Measurements from ENCODE around the gene UTF1. TPM values are rescaled to one million over a fixed set of nuclear protein-coding genes. Genes with fewer than 3 reads are reported as not detected.

The UTF1 gene
- total and polyA plus RNA-seq, 8 donors: not detected

- H3K4me3 ChIP-seq: no peak overlapping the region
- ATAC-seq (no peak), DNase-seq (no peak), FAIRE-seq (no peak)
- H3K4me1 ChIP-seq: peaks cover 0 to 26% (median 12%) of the 10 kb centered on the region in 3 donors
- intact Hi-C loops (cut with DNase I): no loop called here
- H3K27me3 ChIP-seq: no peaks in the 10 kb centered on the region
- H3K36me3 ChIP-seq: no peaks in the 10 kb centered on the region
- no peak for TF ChIP-seq CTCF (IDR thresholded peaks at IDR 0.05)
- WGBS, 2 donors: 81 to 89% methylated on average over 12 of the region's 12 CpGs
- H3K27ac ChIP-seq: peak overlapping the region in 2 of 4 donors; percentile 41 to 50
- H3K9me3 ChIP-seq: no peaks in the 10 kb centered on the region
These were observed 29.6 kb downstream of the UTF1 start for GRCh38 chr10:133259602-133259989.

DNA sequence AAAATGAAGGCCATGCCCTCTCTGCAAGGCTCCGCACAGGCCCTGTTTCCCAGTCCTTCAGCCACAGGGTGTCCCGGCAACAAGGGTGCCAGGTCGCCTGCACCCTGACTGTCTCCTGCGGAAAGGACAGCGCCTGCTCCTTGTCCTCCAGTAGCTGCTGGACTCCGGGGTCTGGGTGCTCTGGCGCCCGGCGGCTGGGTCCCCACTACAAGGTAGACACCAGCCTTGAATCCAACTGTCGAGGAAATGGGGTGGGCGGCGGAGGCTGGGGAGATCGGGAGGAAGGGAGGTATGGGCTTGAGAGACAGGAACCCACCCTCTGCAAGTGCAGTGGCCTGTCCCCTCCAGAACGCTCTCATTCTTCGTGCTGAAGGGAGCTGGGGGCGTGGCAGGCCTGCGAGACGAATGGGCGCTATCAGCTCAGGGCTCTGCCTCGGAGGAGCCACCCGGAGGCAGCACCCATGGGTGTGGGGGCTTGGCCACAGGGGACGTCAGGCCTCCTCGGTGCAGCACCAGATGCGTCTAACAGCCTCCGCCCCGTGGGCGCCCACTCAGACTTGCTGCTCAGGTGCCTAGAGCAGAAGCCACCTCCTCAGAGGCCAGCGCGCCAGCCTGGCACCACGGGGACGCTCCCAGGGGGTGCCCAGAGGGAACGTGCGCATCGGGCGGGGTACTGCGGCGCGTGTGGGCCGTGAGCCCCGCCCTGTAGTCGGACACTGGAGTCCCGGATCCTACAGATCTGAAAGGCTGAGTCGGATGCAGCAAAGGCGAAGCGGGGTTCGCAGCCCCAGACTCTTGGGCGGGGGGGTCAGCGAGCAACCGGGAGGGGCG, 31.1 kb downstream of the UTF1 start:
- DNase-seq (peak; percentile 54 to 89 (median 67)), ATAC-seq (peak; percentile 24 to 55 (median 30)), FAIRE-seq (no peak)
- intact Hi-C loops (cut with DNase I): no loop called here
- peak overlapping the region in 3 of 4 donors; percentile 80 to 88 (median 83) for H3K27ac ChIP-seq
- peak overlapping the region; percentile 40 to 89 (median 70) for H3K4me3 ChIP-seq
- H3K36me3 ChIP-seq: no peaks in the 10 kb centered on the region
- no peaks in the 10 kb centered on the region for H3K9me3 ChIP-seq
- TF ChIP-seq CTCF (IDR thresholded peaks at IDR 0.05): no peak
- peaks cover 0 to 26% (median 12%) of the 10 kb centered on the region in 3 donors for H3K4me1 ChIP-seq
- WGBS, 2 donors: 18 to 27% methylated on average over 36 to 50 of the region's 50 CpGs
- H3K27me3 ChIP-seq: no peaks in the 10 kb centered on the region

GRCh38 chr10:133261726-133262325, 31.8 kb downstream of the UTF1 start:
- H3K9me3 ChIP-seq: no peaks in the 10 kb centered on the region
- no peak for FAIRE-seq
- intact Hi-C loops (cut with DNase I): no loop called here
- peak overlapping the region; percentile 40 to 89 (median 70) for H3K4me3 ChIP-seq
- ATAC-seq: peak; percentile 65 to 83 (median 76)
- 1 to 2% methylated on average over 43 to 79 of the region's 79 CpGs for WGBS, 2 donors
- peak overlapping the region in 3 of 4 donors; percentile 80 to 88 (median 83) for H3K27ac ChIP-seq
- H3K36me3 ChIP-seq: no peaks in the 10 kb centered on the region
- TF ChIP-seq CTCF (IDR thresholded peaks at IDR 0.05): no peak
- DNase-seq: peak; percentile 87 to 96 (median 94)
- H3K27me3 ChIP-seq: no peaks in the 10 kb centered on the region
- peaks cover 0 to 26% (median 12%) of the 10 kb centered on the region in 3 donors for H3K4me1 ChIP-seq

- no peak for FAIRE-seq
- no peak for DNase-seq
These were observed 32.7 kb downstream of the UTF1 start for GRCh38 chr10:133262696-133263095.

More at GRCh38 chr10:133262696-133263095, 32.7 kb downstream of the UTF1 start:
- H3K36me3 ChIP-seq: no peaks in the 10 kb centered on the region
- H3K27me3 ChIP-seq: no peaks in the 10 kb centered on the region
- H3K27ac ChIP-seq: no peak overlapping the region
- WGBS, 2 donors: 88 to 90% methylated on average over 14 of the region's 14 CpGs
- H3K4me1 ChIP-seq: peaks cover 0 to 20% (median 12%) of the 10 kb centered on the region in 3 donors
- peak in 1 of 4 donors; percentile 8 for ATAC-seq
- no peaks in the 10 kb centered on the region for H3K9me3 ChIP-seq
- H3K4me3 ChIP-seq: no peak overlapping the region
- TF ChIP-seq CTCF (IDR thresholded peaks at IDR 0.05): no peak
- intact Hi-C loops (cut with DNase I): no loop called here
